Coronary artery (tissue), 2 donors: Measurements from ENCODE around the gene CD37.

ENCODE experiments used
- DNase-seq: peaks from one replicate; pipeline ENCODE4 v3.0.0-alpha.2; 2017; ENCODE audit warnings: low spot score
- H3K27ac ChIP-seq, 2 donors: fragments of 200-600 bp; sonication (generic); one replicate each; pipeline ENCODE4 v1.5.1; 2016 to 2019
- H3K4me3 ChIP-seq: fragments of 200-600 bp; sonication (generic); 2 replicates; pipeline ENCODE4 v1.5.1; 2016; ENCODE audit warnings: mild to moderate bottlenecking, moderate library complexity
- TF ChIP-seq, protein P1 (sequence below): fragments of 200-600 bp; sonication (generic); IDR thresholded peaks from one replicate; pipeline ENCODE4 v1.5.1; 2019; ENCODE audit warnings: antibody characterized with exemption

CD37 gene

DNA sequence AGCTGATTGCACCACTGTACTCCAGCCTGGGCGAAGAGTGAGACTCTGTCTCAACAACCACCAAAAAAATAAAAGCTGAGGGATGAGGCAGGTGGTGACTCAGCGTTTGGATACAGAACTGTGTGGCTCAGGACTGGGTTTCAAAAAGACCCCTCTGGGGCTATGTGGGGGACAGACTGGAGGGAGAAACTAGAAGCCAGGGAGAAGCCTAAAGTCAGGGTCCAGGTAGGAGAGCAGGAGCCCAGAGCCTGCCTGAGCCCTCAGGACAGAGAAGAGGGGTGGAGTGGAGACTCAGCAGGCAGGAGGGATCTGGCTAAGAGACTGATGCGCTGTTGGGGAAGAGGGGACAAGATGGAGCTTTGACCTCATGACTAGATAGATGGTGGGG is 1.8 kb upstream of the CD37 start:
- DNase-seq = peak; percentile 67
- H3K4me3 ChIP-seq = no peak overlapping the region
- no peak overlapping the region for H3K27ac ChIP-seq
- TF ChIP-seq, protein P1, sequence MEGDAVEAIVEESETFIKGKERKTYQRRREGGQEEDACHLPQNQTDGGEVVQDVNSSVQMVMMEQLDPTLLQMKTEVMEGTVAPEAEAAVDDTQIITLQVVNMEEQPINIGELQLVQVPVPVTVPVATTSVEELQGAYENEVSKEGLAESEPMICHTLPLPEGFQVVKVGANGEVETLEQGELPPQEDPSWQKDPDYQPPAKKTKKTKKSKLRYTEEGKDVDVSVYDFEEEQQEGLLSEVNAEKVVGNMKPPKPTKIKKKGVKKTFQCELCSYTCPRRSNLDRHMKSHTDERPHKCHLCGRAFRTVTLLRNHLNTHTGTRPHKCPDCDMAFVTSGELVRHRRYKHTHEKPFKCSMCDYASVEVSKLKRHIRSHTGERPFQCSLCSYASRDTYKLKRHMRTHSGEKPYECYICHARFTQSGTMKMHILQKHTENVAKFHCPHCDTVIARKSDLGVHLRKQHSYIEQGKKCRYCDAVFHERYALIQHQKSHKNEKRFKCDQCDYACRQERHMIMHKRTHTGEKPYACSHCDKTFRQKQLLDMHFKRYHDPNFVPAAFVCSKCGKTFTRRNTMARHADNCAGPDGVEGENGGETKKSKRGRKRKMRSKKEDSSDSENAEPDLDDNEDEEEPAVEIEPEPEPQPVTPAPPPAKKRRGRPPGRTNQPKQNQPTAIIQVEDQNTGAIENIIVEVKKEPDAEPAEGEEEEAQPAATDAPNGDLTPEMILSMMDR = no peak

DNA sequence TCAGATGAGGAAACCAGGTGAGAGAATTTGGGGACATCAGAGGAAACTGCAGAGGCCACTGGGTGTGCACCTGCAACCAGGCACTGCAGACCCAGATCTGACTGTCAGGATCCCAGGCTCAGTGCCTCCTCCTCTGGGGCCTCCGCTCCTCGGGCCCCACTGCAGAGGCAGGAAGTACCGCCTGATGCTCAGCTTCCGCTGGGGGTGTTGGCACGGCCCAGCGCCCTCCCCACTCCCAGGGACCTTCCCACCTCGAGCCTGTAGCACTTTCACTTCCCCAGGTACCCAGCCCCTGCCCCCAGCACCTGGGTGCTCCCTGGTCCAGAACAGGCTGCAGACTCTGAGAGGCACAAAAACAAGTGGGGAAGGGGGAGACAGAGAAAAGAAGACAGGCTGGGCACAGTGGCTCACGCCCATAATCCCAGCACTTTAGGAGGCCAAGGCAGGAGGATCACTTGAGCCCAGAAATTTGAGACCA is 1.4 kb upstream of the CD37 start:
- TF ChIP-seq, protein P1 = no peak
- Histone ChIP-seq H3K4me3 (no peak overlapping the region), H3K27ac (no peak overlapping the region)
- no peak for DNase-seq

DNA sequence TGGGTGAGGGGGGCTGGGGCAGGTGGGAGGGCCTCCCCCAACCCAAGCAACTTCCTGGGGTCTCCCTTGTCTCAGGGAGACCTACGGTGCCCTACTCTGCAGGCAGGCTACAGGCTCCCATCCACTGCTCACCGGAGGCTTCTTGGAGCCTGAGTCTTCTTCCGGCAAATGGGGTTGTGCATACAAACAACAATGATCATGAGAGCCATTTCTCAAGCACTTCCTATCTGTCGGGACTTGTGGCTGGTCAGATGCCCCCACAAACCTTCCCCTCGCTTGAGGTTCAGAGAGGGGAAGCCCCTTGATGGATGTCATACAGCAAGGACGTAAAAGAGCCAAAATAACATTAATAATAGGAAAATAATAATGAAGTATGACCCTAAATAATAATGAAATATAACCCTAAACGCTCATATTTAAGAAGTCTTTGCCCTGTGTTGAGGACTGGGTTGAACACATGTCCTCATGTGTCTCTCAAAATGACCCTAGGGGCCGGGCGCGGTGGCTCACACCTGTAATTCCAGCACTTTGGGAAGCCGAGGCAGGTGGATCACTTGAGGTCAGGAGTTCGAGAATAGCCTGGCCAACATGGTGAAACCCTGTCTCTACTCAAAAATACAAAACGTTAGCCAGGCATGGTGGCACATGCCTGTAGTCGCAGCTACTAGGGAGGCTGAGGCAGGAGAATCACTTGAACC is 727 bp downstream of the CD37 start:
- peak; percentile 46 for DNase-seq
- Histone ChIP-seq H3K27ac (peak overlapping the region in 1 of 2 donors; percentile 43), H3K4me3 (peak overlapping the region; percentile 55)
- TF ChIP-seq, protein P1 = no peak

DNA sequence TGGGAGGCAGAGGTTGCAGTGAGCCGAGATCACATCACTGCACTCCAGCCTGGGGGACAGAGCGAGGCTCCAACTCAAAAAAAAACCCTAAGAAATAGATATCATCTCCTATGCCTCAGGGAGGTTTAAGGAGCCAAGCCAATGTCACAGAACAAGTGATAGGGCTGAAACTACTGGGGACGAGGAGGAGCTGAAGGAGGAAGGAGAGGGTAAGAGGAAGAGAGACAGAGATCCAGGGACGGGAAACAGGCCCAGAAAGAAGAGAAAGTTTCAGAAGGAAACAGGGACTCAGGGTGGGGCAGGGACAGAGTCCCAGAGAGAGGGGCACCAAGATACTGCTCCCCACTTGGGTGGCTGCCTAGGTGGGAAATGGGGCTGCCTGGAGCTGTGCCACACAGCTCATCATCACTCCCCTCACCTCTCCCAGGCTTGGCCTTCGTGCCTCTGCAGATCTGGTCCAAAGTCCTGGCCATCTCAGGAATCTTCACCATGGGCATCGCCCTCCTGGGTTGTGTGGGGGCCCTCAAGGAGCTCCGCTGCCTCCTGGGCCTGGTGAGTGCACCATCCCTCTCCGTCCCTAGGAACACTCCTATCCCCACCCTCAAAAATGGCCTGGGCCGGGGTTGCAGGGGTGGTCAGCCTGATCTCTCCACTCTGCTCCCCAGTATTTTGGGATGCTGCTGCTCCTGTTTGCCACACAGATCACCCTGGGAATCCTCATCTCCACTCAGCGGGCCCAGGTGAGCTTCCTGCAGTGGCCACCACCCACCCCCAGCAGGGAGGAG is 1.5 kb downstream of the CD37 start:
- H3K27ac ChIP-seq = no peak overlapping the region
- H3K4me3 ChIP-seq = no peak overlapping the region

DNA sequence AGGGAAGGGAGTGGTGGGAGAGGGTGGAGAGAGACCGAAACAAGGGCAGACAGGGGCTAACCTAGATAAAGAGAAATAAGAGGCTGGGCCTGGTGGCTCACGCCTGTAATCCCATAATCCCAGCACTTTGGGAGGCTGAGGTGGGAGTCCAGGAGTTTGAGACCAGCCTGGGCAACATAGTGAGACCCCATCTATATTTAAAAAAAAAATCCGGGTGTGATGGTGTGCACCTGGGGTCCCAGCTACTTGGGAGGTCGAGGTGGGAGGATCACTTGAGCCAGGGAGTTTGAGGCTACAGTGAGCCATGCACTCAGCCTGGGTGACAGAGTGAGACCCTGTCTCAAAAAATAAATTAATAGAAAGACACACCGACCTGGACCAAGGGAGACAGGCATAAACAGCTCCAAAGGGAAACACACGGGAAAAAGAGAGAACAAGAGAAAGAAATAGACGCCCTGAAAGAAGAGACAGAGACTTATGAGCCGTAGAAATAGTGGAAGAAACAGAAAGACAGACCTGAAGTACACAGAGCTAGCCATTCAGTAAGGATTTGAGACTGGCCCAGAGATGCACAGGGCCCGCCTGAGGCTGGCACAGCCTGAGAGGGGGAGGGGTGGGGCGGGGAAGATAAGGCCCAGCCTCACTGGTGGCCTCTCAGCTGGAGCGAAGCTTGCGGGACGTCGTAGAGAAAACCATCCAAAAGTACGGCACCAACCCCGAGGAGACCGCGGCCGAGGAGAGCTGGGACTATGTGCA is 2.2 kb downstream of the CD37 start:
- H3K4me3 ChIP-seq = no peak overlapping the region
- peak; percentile 40 for DNase-seq
- TF ChIP-seq, protein P1 = no peak
- peak overlapping the region in 1 of 2 donors; percentile 91 for H3K27ac ChIP-seq

More for the DNA sequence above, 1.5 kb downstream of the CD37 start:
- peak; percentile 68 for DNase-seq
- TF ChIP-seq, protein P1 = no peak

DNA sequence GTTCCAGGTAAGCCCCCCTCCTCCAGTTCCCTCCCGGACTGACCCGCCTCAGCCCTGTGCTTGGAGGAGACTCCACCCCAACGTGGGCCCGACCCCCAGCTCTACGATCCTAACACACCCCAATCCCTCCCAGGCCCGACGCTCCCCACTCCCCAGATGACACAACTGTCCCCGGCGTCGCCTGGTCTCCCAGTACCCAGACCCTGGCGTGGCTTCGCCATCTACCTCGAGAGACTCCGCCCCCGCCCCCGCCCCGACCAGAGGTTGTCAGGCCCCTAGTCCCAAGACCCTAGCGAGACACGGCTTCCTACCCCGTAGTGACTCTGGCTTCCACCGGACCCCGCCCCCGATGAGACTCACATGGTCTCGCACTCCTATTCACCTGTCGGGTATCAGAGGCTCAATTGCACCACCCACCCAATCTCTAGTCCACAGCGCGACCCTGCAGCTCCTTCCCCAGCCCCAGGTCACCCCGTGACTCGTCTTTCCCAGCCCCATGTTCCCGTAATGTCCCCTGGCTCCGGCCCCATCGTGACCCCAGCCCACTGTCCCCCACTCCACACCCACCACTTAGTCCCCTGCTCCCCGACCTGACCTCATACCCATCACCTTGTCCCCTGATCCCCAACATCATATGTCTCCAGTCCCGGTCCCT is 2.9 kb downstream of the CD37 start:
- DNase-seq = peak; percentile 75
- H3K27ac ChIP-seq = peak overlapping the region; percentile 91 to 95

More for the DNA sequence above, 2.9 kb downstream of the CD37 start:
- TF ChIP-seq, protein P1 = no peak
- H3K4me3 ChIP-seq = peak overlapping the region; percentile 71
